Ishikawa (cell line): ENCODE results near the gene SPRYD4.

Experiments used
- CEBPB ChIP-seq: IDR thresholded peaks from 2 replicates; pipeline ENCODE4 v1.6.1; 2012
- CREB1 ChIP-seq: IDR thresholded peaks from 2 replicates; pipeline ENCODE4 v1.6.1; 2012; ENCODE audit warnings: low read depth
- EP300 ChIP-seq: IDR thresholded peaks from 2 replicates; pipeline ENCODE4 v1.6.1; 2012; ENCODE audit warnings: borderline replicate concordance
- TAF1 ChIP-seq: IDR thresholded peaks from 2 replicates; pipeline ENCODE4 v1.6.1; 2012; ENCODE audit warnings: low read depth, mild to moderate bottlenecking
- TCF12 ChIP-seq: IDR thresholded peaks from 2 replicates; pipeline ENCODE4 v1.6.1; 2012; ENCODE audit warnings: low read depth
- YY1 ChIP-seq: IDR thresholded peaks from 2 replicates; pipeline ENCODE4 v1.6.1; 2012; ENCODE audit warnings: low read depth
- TF ChIP-seq, protein P1 (sequence below): IDR thresholded peaks from 2 replicates; pipeline ENCODE4 v1.6.1; 2012

DNA sequence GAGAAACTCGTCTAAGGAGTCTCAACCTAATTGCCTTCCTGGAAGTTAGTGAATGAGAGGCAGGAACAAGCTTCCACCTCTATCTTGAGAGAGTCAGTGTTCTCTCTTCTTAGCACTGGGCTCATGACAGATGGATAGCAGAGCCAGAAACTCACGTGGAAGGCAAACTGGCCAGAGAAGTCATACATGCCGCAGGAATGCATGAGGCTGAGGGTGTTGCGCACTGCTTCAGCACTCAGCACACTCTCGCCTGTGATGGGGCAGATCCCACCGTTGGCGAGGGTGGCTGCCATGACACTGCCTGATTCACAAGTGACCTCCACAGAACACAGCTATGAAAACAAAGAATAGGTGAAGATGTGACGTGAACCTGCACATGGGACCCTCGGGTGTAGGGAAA, 6.0 kb downstream of the SPRYD4 start:
- TF ChIP-seq YY1: no peak
- no peak for TF ChIP-seq TCF12
- TF ChIP-seq CREB1: no peak
- no peak for TF ChIP-seq CEBPB
- TF ChIP-seq TAF1: no peak
- TF ChIP-seq, protein P1, sequence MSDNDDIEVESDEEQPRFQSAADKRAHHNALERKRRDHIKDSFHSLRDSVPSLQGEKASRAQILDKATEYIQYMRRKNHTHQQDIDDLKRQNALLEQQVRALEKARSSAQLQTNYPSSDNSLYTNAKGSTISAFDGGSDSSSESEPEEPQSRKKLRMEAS: no peak
- no peak for TF ChIP-seq EP300
